ENCODE data around the gene KHNYN.

The KHNYN gene

GRCh38 chr14:24442240-24443052 lies 12.7 kb downstream of the KHNYN start, which contains the start of gene SDR39U1 (continued):
- TF ChIP-seq ZBTB8A (tag by site-specific recombination; IDR thresholded peaks at IDR 0.05) (peak; percentile 88), GLI2 (tag by site-specific recombination; IDR thresholded peaks at IDR 0.05; ENCODE audit: borderline replicate concordance, low read depth) (no peak), HIC1 (tag by site-specific recombination; IDR thresholded peaks at IDR 0.05) (no peak; the same call in 1 of the 2 replicates), SP2 (tag by site-specific recombination; IDR thresholded peaks at IDR 0.05) (peak; percentile 91), KLF7 (tag by site-specific recombination; IDR thresholded peaks at IDR 0.05; ENCODE audit: borderline replicate concordance) (peak; percentile 62), ZNF341 (tag by site-specific recombination; IDR thresholded peaks at IDR 0.05; ENCODE audit: low read depth) (peak; percentile 86), ZBTB10 (tag by site-specific recombination; IDR thresholded peaks at IDR 0.05) (peak; percentile 52; the same call in 1 of the 2 replicates), ZNF639 (tag by site-specific recombination; IDR thresholded peaks at IDR 0.05) (peak; percentile 73; the same call in 1 of the 2 replicates), ATF2 (tag by site-specific recombination; IDR thresholded peaks at IDR 0.05; ENCODE audit: low read depth) (0 out of 2 replicates have a peak, but pooled peaks have one; percentile 41), KLF16 (tag by site-specific recombination; IDR thresholded peaks at IDR 0.05) (peak; percentile 38; the same call in 1 of the 2 replicates), ZBTB49 (tag by site-specific recombination; IDR thresholded peaks at IDR 0.05; ENCODE audit: low read depth) (no peak), ZNF2 (tag by site-specific recombination; IDR thresholded peaks at IDR 0.05) (peak; percentile 84; the same call in 1 of the 2 replicates), HOXA7 (CRISPR knock-in tag; IDR thresholded peaks at IDR 0.05; ENCODE audit: borderline replicate concordance) (no peak), ZNF48 (tag by site-specific recombination; IDR thresholded peaks at IDR 0.05) (no peak)

Measured in HEK293 (cell line).